Left cardiac atrium (tissue), 4 donors: ENCODE data around the gene PIGQ. TPM values are rescaled to one million over a fixed set of nuclear protein-coding genes. Genes with fewer than 3 reads are reported as not detected.

ENCODE experiments used
- ATAC-seq, 2 donors: fragments of 200-7000 bp; cut with Tn5 transposase; one replicate each; pipeline ENCODE4 v1.9.1; 2020; ENCODE audit warnings: mild to moderate bottlenecking in 2 of 2, moderate library complexity in 2 of 2
- DNase-seq: peaks from one replicate; pipeline ENCODE4 v3.0.0-alpha.2; 2020
- intact Hi-C, 2 donors: fragments of 100-400 bp; cut with DNase I; formaldehyde crosslinking; loops; one replicate each; pipeline versions ENCODE4 v1.14.1 to v1.15.1; 2022 to 2023
- total RNA-seq, 2 donors: library from RNA; stranded (reverse); fragmentation: NEBNext Ultra II Directional; extraction: Animal tissue kit (Norgen Biotek cat#: 25700); gene quantifications; one replicate each; pipeline ENCODE4 v1.2.1, GENCODE V29; 2021
- donor health status: DM: no; HTN: yes; CAD: no.
- donor health status: DM: no; HTN: yes; CAD: no; lungs with severe emphysema.
- donor health status: DM: yes; HTN: yes; CAD: no.
- donor health status: Dilated cardiomyopathy.

Gene PIGQ
- total RNA-seq, 2 donors from 2014 or later = 19.1 to 21.3 TPM

DNA sequence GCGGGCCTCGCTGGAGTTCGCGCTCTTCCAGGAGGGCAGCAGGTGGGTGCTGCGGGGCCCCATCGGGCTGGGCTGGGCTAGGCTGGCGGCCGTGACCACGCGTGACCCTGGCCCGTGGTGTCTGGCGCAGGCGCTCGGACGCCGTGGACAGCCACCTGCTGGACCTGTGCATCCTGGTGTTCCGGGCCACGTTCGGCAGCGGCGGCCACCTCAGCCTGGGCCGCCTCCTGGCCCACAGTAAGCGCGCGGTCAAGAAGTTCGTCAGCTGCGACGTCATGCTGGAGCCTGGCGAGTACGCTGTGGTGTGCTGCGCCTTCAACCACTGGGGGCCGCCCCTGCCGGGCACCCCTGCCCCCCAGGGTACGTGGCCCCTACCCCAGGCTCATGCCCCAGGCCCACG is 17.6 kb upstream of the PIGQ start:
- intact Hi-C loops = no loop called here
- ATAC-seq (no peak), DNase-seq (no peak)

DNA sequence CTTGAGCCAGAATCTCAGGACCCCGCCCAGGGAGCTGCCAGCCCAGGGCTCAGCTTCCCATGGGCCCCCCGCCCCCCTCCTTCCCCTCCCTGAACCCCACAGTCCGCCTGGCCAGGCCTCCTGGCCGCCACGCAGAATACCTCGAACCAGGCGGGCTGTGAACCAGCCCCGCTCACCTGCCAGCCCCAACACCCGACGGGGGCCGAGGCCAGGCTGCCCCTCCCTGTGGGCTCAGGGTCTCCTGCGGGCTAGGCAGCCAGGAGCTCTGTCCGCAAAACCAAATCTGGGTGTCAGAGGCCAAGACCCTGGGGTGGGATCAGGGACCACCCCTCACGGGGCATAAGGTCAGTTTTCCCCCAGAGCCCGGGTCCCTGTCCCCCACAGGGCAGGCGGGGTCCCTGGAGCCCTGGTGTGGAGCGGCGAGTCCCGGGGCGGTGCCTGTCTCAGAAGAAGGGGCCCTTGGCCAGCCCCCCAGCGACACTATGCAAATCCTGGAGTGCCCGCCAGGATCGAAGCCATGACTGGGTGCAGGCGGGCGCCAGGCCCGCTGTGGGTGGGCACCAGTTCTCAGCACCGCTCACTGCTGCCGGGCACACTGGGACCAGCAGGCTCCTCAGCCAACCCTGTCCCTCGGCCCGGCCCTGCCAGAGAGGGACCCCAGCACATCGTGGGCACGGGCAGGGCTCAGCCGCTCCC is 16.0 kb upstream of the PIGQ start:
- intact Hi-C loops = no loop called here
- ATAC-seq (no peak), DNase-seq (no peak)

DNA sequence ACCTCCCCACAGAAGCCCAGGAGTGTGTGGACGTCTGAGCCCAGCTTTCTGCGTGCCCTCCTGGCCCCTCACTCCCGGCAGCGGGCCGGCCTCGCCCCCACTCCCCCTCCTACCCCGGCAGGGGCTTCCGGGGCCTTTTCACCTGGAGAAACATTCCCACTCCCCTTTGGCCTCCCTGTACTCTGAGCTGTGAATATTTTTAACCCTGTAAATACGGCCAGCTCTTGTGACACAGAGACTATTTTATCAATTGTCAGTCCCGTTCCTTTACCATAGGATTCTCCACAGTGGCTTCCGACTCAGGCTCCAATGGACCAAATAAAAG is 15.5 kb upstream of the PIGQ start:
- DNase-seq (no peak), ATAC-seq (no peak)
- intact Hi-C loops = no loop called here

DNA sequence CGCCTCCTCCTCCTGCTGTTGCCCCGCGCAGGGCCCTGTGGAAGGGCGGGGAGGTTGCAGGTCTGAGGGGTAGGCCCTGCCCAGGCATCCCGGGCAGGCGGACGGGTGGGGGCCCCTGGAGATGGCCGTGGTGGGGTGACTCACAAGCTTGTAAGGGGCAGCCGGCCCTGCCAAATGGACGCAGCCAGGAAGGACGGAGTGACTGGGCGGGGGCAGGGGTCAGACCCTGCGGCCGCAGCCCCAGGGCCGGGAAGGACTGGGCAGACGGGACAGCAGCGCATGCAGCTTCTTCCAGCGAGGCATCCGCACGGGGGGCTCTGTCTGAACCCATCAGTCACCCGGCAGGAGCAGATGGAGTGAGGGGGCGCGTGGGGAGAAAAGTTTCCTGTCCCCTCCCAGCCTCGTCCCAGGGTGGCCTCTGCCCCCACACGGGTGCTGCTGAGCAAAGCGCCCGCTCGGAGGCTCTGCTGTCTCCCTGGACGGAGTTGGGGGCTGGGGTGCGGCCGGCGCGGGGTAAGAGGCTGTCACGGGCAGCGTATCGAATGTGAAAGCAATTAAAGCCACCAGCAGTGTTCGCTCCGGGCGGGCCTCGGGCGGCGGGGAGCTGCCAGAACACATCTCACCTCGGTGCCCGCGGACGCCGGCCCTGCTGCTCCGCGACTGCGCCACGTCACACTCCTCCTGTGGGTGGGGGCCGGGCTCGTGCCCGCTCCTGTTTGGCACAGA is 15.0 kb upstream of the PIGQ start:
- ATAC-seq (no peak), DNase-seq (no peak)
- intact Hi-C loops = no loop called here

DNA sequence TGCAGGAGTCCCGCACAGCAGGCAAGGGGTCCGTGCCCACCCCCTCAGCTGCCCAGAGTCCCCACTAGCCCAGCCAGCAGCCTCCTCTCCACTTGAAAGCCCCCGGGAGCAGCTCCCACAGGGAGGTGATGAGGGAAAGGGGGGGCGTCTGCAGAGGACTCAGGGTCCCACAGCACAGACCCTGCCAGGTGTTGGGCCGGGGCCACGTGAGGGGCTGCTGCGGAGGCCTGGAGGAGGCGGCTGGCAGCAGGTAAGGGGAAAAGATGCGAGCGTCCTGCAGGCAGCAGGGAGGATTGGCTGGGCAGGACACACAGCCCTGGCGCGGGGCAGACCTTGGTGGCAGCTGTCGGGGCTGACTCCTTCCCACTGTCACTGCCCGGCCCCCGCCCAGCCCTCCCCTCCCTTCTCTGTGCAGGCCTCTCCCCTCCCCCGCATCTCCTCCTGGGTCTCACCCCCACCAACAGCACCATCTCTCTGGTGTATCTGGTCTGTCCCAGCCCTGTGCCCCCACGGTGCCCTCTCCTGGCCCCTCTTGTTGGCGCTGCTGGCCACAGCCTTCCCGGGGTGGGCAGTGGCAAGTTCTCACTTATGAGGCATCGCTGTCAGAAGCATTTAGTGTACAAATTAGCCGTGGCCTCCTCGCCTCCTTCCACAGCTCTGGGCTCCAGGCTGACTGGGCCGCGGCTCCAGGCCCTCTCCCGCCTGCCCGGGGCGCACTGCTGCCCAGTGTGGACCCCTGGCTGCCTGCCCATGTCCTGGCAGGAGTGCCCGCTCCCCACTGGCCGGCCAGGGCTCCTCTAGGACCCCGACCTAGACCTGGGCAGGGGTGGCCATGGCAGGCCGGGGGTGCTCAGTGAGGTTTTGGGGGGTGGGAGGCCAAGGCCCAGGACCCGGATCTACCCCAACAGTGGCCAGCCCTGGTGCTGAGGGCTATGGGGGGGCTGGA is 14.0 kb upstream of the PIGQ start:
- no peak for DNase-seq
- intact Hi-C loops = no loop called here
- ATAC-seq = no peak

DNA sequence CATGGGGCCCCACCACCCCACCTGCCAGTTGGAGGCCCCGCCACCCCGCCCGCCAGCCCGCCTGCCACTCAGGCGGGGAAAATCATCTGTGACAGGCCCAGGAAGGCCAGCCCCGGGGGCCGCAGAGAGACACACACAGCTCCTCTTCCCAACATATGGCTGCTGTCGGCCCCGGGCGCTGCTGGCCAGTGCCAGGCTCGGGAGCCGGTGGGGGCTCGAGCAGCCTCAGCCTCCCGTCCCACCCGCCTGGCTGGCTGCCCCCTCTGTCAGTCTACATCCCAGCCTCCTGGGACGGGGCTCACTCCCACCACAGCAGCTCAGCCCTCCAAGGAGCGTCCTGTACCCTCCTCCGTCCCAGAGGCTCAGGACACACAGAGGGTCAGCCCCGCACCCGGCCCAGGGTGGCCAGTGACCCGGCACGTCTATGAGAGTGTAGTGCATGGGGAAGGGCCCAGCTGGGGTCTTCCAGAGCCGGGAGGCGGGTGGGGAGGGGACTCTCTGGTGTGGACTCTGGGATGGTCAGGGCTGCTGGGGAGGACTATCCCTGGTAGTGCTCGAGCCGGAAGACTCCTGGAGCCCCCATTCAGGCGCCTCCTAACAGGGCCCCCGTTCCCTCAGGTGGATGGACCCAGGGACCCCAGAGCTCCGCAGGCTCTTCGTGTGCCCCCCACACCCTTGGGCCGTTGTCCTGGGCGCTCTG is 13.1 kb upstream of the PIGQ start:
- ATAC-seq = no peak
- no peak for DNase-seq
- intact Hi-C loops = no loop called here

DNA sequence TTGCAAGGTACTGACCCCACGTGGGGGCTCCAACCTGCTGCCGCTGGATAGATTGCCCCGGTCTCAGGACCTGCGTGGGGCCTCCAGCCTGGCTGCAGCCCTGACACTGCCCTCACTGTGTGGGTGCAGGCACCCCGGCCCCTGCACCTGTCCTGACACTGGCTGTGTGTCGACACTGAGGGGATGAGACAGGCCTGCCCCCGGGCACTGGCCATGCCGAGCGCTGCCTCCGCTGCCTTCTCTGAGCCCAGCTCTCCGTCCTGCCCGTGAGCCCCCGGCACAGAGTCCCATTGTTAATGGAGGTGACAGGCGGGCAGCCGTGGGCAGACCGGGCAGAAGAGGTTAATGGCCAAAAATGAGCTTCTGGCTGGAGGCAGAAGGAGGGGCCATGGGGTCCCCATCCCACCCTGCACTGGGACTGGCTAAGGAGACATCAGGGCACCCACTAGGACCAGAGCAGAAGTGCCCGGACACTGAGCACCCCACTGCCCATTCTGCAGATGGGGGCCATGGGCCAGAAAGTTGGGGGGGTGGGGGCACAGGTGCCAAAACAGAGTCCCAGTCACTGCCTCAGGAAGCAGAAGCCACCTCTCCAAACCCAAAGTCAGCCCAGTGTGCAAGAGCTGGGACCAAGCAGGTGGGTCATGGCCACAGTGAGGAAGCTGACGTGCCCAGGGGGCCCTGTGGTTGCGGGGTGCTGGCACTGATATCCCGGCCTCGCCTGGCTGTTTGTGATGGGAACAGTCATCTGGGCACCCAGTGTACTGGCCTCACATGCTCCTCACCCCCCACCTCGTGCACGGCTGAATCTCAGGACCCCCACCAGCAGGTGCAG is 12.1 kb upstream of the PIGQ start:
- intact Hi-C loops = no loop called here
- ATAC-seq (no peak), DNase-seq (no peak)

DNA sequence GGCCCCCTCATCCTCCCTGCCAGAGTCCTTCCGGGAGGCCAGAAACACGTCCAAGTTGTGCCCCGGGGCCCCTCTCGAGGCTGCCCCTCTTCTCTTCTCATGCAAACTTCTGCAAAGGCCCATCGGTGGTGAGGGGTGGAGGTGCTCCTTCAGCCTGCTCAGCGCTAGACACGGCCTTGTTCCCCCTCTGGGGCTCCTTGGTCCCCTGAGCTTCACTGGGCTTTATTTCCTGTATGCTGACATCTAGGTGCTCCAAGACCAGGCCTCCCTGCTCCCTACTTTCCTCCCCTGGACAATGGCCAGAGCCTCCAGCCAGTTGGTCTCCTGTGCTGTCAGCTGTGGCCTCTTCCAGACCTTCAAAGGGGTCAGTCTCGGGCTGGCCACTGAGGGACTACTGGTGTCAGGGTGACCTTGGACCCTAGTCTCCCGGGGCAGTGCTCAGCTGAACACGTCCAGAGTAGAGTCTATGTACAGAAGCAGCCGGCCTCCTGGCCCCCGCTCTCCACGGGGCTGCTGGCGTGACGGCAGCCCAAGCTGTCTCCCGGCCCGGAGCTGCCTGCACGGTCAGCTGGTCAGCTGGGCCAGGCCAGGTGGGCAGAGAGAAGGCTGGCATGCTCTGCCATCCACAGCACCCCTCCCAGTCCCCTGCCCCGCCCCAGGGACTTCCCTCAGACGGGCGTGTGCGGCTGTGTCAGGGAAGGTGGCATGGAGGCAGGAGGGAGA is 11.3 kb upstream of the PIGQ start:
- DNase-seq (no peak), ATAC-seq (peak in 1 of 2 donors; percentile 12)
- intact Hi-C loops = no loop called here

DNA sequence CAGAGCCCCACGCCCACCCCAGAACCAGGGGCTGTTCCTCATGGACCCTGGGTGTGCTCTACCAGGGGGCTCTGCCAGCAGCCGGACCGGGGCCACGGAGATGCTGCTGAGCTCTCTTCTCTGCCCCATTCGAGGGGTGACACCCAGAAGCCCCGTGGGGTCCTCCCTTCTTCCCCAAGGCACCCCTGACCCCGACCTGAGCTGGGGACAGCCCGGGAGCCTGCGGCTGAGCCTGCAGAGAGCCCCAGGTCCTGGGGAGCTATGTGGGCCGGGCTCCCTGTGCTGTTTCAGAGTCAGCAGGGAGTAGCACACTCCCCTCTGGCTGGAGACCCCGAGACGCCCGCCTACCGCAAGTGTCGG is 10.8 kb upstream of the PIGQ start:
- DNase-seq = no peak
- intact Hi-C loops = no loop called here
- no peak for ATAC-seq

DNA sequence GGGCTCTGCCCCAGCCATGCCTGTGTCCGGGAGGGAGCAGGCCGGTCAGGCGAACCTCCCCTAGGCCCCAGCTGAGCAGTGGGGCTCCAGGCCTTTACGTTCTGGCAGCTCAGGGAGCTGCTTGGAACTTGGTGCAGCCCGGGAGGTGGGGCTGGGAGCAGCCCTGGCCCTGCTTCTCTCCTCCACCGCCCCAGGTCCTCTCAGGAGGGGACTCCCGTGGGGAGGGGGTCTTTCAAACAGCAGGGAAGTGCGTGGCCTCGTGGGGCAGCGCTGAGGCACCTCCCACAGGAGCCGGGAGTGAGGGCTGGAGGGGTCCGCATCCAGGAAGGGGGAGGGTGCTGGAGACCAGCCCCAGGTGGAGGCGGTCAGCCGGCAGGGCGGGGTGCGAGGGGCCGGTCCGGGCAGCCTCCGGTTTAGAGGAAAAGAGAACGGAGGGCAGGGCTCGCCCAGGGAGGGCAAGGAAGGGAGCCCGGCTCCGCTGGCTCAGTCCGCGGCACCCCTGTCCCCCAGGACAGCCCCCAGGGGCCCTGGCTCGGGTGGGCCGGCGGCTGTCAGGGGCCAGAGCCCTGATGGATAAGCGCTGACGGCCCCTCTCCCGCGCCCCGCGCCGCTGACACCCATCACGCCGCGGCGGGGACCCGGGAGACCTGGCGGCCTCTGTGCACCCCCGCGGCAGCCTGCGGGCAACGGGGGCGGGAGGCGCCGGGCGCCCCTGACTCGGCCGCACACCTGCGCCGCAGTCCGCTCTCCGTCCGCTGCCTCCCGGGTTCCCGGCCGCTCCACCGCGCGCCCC is 10.2 kb upstream of the PIGQ start:
- intact Hi-C loops = no loop called here
- ATAC-seq (no peak), DNase-seq (no peak)

DNA sequence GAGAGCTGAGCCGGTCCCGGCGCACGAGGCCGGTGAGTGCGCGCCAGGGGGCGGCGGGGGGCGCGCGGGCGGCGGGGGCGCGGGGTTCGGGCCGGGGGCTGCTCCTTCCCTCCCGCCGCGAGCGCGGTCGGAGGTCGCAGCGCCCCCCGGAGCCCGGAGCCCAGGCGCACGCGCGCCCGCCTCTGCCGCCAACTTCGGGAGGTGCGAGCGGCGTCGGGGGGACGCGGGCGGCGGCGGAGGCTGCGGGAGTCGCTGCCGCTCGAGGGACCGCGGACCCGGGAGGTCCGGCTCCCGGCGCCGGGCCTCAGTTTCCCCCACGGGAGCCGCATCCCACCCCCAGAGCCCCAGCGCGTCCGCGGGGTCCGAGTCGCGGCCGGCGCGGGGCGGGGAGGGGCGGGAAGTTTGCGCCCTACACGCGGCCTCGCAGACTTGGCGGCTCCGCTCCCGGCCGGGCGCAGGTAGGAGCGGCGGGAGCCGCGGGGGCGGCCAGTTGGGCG is 9.5 kb upstream of the PIGQ start, which contains the start of gene PRR35:
Gene PRR35 (plus strand): TSS at position 191 of the 497 bp plus-strand sequence. CDS start 2,901 bp downstream, outside the sequence.
- ATAC-seq = no peak
- DNase-seq = no peak
- intact Hi-C loops = no loop called here

DNA sequence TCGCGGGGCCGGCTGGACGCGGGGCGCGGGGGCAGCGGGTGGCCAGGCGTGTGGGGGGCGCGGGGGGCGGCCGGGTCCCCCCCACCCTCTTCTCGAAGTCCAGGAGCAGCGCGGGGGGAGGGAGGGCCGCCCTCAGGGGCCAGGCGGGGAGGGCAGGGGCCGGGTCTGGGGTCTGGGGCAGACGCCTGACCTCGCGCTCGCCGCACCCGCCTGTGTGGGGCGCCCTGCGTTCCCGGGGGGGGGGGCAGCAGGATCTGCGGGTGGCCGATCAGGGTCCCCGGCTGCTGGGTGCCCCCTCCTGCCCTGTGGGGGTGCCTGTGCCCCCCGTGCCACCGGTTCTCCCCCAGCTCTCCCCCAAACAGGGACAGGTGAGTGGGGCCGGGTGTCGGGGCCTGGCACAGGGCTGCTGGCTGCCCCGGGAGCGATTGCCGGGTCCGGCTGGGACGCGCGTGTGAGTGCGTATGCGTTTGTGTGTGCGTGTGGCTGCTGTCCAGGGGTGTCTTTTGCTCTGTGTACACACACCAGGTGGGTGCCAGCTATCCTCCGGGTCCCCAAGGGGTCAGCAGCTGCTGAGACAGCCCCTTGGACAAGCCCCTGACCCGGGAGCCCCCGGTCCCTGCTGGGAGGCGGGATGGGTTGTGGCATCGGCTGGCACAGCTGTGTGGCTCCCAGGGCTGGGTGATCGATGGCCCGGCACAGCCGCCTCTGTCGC is 8.9 kb upstream of the PIGQ start:
- intact Hi-C loops = no loop called here
- DNase-seq = no peak
- ATAC-seq = no peak

DNA sequence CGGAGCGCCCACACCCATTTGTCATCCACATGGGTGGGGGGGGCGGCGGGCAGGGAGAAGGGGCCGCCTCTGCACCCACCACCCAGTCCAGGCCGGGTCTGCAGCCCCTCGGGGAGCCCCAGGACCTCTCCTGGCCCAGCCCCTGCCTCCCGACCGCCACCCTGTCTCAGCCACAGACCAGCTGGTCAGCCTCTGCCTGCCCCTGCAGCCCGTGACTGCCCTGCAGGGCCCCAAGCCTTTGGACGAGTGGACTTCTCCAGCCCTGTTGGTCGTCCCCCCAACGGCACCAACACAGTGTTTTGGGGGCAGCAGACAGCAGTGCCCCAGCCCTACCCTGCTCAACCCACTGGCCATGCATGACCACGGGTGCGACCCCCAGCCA is 8.4 kb upstream of the PIGQ start:
- intact Hi-C loops = no loop called here
- no peak for ATAC-seq
- no peak for DNase-seq

DNA sequence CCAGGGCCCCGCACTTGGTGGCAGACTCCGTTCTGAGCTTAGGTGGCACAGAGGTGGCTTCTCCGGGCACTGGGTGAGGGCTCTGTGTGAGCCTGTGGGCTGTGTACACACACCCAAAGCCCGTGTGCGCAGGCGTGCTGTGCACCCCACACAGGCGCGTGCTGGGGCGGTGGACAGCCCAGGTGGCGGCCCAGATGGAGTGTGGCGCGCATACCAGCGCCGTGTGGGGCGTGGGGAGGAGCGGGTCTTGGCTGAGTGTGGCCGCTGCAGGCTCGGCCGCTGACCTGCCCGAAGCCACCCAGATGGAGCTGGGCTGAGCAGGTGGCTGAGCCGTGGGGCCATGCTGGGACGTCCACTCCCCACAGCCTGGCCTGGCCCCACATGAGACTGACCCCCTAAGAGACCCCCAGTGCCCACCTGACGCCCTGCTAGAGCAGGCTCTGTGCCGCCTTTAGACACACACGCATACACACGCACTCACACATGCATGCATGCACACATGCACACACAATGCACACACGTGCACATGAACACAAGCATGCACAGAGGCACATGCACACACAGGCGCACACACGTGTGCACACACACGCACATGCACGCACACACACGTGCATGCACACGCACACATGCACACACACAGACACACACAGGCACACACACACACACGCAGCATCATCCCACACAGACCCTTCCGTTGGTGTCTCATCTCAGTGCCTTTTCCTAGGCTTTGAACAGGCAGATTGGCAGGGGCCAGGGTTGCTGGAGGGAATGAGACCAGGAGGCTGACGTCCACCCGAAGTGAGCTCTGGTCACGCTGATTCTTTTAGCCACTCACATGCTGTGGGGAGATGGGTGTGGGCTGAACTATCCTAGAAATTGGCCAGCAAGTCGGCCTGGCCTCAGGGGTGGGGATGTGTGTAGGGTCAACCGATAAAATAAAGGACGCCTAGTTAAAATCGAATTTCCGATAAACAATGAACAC is 7.5 kb upstream of the PIGQ start:
- intact Hi-C loops = no loop called here
- ATAC-seq = no peak
- no peak for DNase-seq

DNA sequence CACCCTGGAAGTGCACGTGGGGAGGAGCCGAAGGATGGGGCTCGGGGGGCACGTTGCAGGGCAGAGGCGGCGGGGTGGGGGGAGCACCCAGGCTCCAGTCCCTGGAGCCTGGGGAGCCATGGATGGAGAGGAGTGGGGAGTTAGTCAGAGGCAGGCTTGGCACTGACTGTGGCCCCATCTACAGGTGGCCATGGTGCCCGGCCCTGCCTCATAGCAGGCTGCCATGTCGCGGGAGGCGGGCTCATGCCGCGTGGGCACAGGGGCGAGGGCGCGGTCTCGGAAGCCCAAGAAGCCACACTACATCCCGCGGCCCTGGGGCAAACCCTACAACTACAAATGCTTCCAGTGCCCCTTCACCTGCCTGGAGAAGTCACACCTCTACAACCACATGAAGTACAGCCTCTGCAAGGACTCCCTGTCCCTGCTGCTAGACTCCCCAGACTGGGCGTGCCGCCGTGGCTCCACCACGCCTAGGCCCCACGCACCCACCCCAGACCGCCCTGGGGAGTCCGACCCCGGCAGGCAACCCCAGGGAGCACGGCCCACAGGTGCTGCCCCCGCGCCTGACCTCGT is 6.6 kb upstream of the PIGQ start:
- no peak for DNase-seq
- ATAC-seq = no peak
- intact Hi-C loops = no loop called here
